ENCODE measurements around the gene AMPD1. TPM values are rescaled to one million over a fixed set of nuclear protein-coding genes. Genes with fewer than 3 reads are reported as not detected.

Gene AMPD1
- total RNA-seq, 1 experiment from 2014 or later, result not detected

DNA sequence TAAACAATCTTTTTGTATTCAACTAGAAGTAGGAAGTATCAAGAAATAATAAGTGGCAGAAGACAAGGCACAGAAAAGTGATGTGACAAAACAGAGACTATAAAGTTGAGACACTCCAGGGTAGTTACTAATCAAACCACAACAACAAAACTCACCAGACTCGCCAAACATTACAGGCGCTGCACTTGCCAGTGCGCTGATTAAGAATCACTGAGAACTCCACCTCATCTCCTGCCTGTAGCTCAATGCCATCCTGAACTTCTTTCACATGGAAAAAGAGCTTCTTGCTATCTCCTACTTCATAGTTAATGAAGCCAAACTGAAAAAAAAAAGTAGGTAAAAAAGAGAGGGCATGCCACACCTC lies 24.1 kb upstream of the AMPD1 start:
- Histone ChIP-seq H3K4me2 (ENCODE audit: insufficient read depth, insufficient read length, low read length) (no peak overlapping the region), H4K8ac (replicated peaks; ENCODE audit: insufficient read length, low read depth, low read length) (no peak overlapping the region), H2BK120ac (ENCODE audit: low read depth, low read length, poor library complexity, severe bottlenecking) (no peak overlapping the region), H3K23ac (ENCODE audit: insufficient read length, low read depth, low read length) (no peak overlapping the region), H2BK12ac (ENCODE audit: insufficient read length, low read depth, low read length) (no peak overlapping the region), H3K27me3 (ENCODE audit: insufficient read depth, low read length) (no peaks in the 10 kb centered on the region), H3K79me2 (ENCODE audit: insufficient read depth, low read length) (peaks cover 4% of the 10 kb centered on the region; the same call in 1 of the 2 replicates), H3K9ac (ENCODE audit: extremely low read depth, insufficient read length, low read length) (no peak overlapping the region), H3K4ac (ENCODE audit: low read depth, low read length) (no peak overlapping the region), H3K9me3 (ENCODE audit: control insufficient read depth, low read depth, low read length) (no peaks in the 10 kb centered on the region), H2AFZ (ENCODE audit: low read length) (no peak overlapping the region), H2BK15ac (ENCODE audit: low read depth, low read length) (no peak overlapping the region), H4K5ac (ENCODE audit: insufficient read length, low read depth, low read length) (no peak overlapping the region), H3K4me1 (ENCODE audit: insufficient read depth, low read length) (no peaks in the 10 kb centered on the region), H4K20me1 (ENCODE audit: control insufficient read depth, insufficient read depth, insufficient read length) (no peaks in the 10 kb centered on the region), H3K14ac (ENCODE audit: insufficient read depth, low read length) (no peak overlapping the region), H3K27ac (ENCODE audit: insufficient read length, low read depth, low read length) (no peak overlapping the region), H3K79me1 (ENCODE audit: insufficient read depth, low read depth, low read length, poor library complexity, severe bottlenecking) (no peaks in the 10 kb centered on the region), H3K23me2 (ENCODE audit: insufficient read length, low read depth, low read length, poor library complexity, severe bottlenecking) (peaks cover 4% of the 10 kb centered on the region), H2AK5ac (ENCODE audit: insufficient read length, low read length) (no peak overlapping the region), H3K18ac (ENCODE audit: insufficient read length, low read depth, low read length) (no peak overlapping the region), H4K91ac (ENCODE audit: insufficient read length, low read depth, low read length) (no peak overlapping the region), H2BK5ac (ENCODE audit: insufficient read length, low read length) (no peak overlapping the region), H2BK20ac (ENCODE audit: low read depth, low read length, poor library complexity, severe bottlenecking) (no peak overlapping the region), H3K56ac (ENCODE audit: insufficient read length, low read depth, low read length) (no peak overlapping the region), H3T11ph (ENCODE audit: low read length) (no peak overlapping the region)
- H3K4me1 Mint-ChIP-seq, result peaks cover 9 to 14% of the 10 kb centered on the region in 2 experiments
- no peaks in the 10 kb centered on the region for H3K27me3 Mint-ChIP-seq (ENCODE audit: low read depth)
- TF ChIP-seq, protein P1, sequence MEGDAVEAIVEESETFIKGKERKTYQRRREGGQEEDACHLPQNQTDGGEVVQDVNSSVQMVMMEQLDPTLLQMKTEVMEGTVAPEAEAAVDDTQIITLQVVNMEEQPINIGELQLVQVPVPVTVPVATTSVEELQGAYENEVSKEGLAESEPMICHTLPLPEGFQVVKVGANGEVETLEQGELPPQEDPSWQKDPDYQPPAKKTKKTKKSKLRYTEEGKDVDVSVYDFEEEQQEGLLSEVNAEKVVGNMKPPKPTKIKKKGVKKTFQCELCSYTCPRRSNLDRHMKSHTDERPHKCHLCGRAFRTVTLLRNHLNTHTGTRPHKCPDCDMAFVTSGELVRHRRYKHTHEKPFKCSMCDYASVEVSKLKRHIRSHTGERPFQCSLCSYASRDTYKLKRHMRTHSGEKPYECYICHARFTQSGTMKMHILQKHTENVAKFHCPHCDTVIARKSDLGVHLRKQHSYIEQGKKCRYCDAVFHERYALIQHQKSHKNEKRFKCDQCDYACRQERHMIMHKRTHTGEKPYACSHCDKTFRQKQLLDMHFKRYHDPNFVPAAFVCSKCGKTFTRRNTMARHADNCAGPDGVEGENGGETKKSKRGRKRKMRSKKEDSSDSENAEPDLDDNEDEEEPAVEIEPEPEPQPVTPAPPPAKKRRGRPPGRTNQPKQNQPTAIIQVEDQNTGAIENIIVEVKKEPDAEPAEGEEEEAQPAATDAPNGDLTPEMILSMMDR (conservative IDR thresholded peaks at IDR 0.05), result no peak
- no CpG with 5 or more reads among the region's 3 CpGs for WGBS (ENCODE audit: extremely low coverage, insufficient read length, low lambda C conversion rate)
- H3K36me3 Mint-ChIP-seq (ENCODE audit: insufficient read depth in 1 of 3, low read depth in 3 of 3), result peaks cover 39 to 78% (median 77%) of the 10 kb centered on the region in 3 experiments; a peak in 6 of 7 replicates
- no peaks in the 10 kb centered on the region for H3K9me3 Mint-ChIP-seq
- H3K27ac Mint-ChIP-seq, result peak overlapping the region in 1 of 3 experiments; percentile 71; a peak in 1 of 7 replicates
- DNase-seq, result no peak
- H3K4me3 Mint-ChIP-seq, result no peak overlapping the region
